MM.1S (cell line): ENCODE data around the gene OXER1.

ENCODE experiments used
- DNase-seq: peaks from one replicate; pipeline ENCODE4 v3.0.0-alpha.2; 2015
- H2AFZ ChIP-seq: fragments of 300-600 bp; sonication (generic); 2 replicates; pipeline ENCODE4 v1.6.0; 2016; ENCODE audit warnings: antibody characterized with exemption, low read length
- H3F3A ChIP-seq: fragments of 300-600 bp; sonication (generic); 2 replicates; pipeline ENCODE4 v1.6.1; 2016; ENCODE audit warnings: mild to moderate bottlenecking, antibody characterized with exemption, low read length, moderate library complexity, mixed read lengths; ENCODE audit not compliant: insufficient read depth
- H3K27ac ChIP-seq: fragments of 300-600 bp; sonication (generic); 2 replicates; pipeline ENCODE4 v1.5.1; 2016; ENCODE audit warnings: mild to moderate bottlenecking, low read length
- H3K27me3 ChIP-seq: fragments of 300-600 bp; sonication (generic); replicated peaks from 2 replicates; pipeline ENCODE4 v1.6.0; 2016; ENCODE audit warnings: low read length; ENCODE audit not compliant: insufficient read depth
- H3K36me3 ChIP-seq: fragments of 300-600 bp; sonication (generic); replicated peaks from 2 replicates; pipeline ENCODE4 v1.6.1; 2016; ENCODE audit warnings: mild to moderate bottlenecking, low read length, mixed read lengths; ENCODE audit not compliant: insufficient read depth
- H3K4me1 ChIP-seq: fragments of 300-600 bp; sonication (generic); 2 replicates; pipeline ENCODE4 v1.6.1; 2016; ENCODE audit warnings: low read length, mixed read lengths
- H3K4me2 ChIP-seq: fragments of 300-600 bp; sonication (generic); 2 replicates; pipeline ENCODE4 v1.6.0; 2016; ENCODE audit warnings: low read depth, low read length
- H3K4me3 ChIP-seq: fragments of 300-600 bp; sonication (generic); 2 replicates; pipeline ENCODE4 v1.5.1; 2016; ENCODE audit warnings: low read length, mixed read lengths
- H3K79me2 ChIP-seq: fragments of 300-600 bp; sonication (generic); 2 replicates; pipeline ENCODE4 v1.6.1; 2016; ENCODE audit warnings: mixed run types, low read length, mixed read lengths
- H3K9ac ChIP-seq: fragments of 300-600 bp; sonication (generic); 2 replicates; pipeline ENCODE4 v1.6.1; 2016; ENCODE audit warnings: low read length, mixed read lengths
- H3K9me2 ChIP-seq: fragments of 300-600 bp; sonication (generic); replicated peaks from 2 replicates; pipeline ENCODE4 v1.6.1; 2016; ENCODE audit warnings: mild to moderate bottlenecking, low read length, mixed read lengths; ENCODE audit not compliant: insufficient read depth
- H3K9me3 ChIP-seq: fragments of 300-600 bp; sonication (generic); replicated peaks from 2 replicates; pipeline ENCODE4 v1.6.1; 2016; ENCODE audit warnings: mild to moderate bottlenecking, low read length, mixed read lengths; ENCODE audit not compliant: insufficient read depth
- H4K20me1 ChIP-seq: fragments of 300-600 bp; sonication (generic); 2 replicates; pipeline ENCODE4 v1.6.1; 2016; ENCODE audit warnings: mild to moderate bottlenecking, low read length, moderate library complexity, mixed read lengths; ENCODE audit not compliant: insufficient read depth
- EZH2 ChIP-seq: fragments of 300-600 bp; sonication (generic); optimal IDR thresholded peaks from 2 replicates; pipeline ENCODE3; 2017; ENCODE audit warnings: low read depth, mild to moderate bottlenecking, antibody characterized with exemption, low read length, mixed read lengths
- EZH2phosphoT487 ChIP-seq: fragments of 300-600 bp; sonication (generic); IDR thresholded peaks from 2 replicates; pipeline ENCODE4 v1.6.1; 2018; ENCODE audit warnings: antibody characterized with exemption, low read length
- TF ChIP-seq, protein P1 (sequence below): fragments of 300-600 bp; sonication (generic); IDR thresholded peaks from 2 replicates; pipeline ENCODE4 v1.5.1; 2016; ENCODE audit warnings: antibody characterized with exemption, low read length, mixed read lengths

The OXER1 gene

DNA sequence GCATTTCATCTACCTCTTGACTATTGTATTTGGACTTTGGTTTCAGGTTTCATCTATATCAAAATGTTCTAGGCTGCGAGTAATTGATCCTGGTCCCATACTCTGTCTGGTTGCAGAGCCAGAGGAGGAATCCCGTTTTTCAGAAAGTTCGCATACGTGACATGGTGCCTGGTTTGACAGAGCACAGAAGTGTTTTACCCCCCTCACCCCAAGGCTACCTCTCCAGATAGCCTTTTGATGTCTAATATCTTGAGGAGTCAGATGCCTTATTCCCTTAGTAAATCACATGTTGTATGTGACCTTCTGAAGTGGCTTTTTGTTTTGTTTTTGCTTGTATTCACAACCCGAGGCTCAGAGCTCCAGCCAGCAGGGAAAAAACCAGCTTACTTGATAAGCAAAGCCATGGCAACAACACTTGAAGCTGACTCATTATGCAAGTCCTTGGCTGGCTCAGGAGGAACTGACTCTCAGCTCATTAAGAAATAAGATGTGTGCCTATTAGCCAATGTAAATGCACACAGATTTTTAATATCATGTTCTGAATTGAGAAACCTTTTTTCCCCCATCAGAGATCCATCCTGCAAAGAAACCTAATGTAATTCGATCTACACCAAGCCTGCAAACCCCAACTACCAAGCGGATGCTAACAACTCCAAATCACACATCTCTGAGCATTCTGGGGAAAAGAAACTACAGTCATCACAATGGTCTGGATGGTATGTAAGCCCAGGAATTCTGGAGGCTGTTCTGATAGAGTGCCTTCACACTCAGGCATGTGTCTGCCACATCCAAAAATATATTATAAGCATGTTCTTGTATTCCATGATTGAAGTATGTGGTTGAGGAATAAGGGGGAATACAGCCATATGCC is 41.4 kb downstream of the OXER1 start:
- H3K27ac ChIP-seq: no peak overlapping the region
- no peaks in the 10 kb centered on the region for H3K79me2 ChIP-seq
- no peaks in the 10 kb centered on the region for H3F3A ChIP-seq
- no peaks in the 10 kb centered on the region for H4K20me1 ChIP-seq
- no peak overlapping the region for H2AFZ ChIP-seq
- H3K4me1 ChIP-seq: no peaks in the 10 kb centered on the region
- H3K4me3 ChIP-seq: no peak overlapping the region
- no peaks in the 10 kb centered on the region for H3K9me3 ChIP-seq
- DNase-seq: no peak
- TF ChIP-seq EZH2phosphoT487: no peak
- H3K4me2 ChIP-seq: no peak overlapping the region
- H3K9me2 ChIP-seq: no peaks in the 10 kb centered on the region
- H3K36me3 ChIP-seq: no peaks in the 10 kb centered on the region
- H3K27me3 ChIP-seq: no peaks in the 10 kb centered on the region
- H3K9ac ChIP-seq: no peak overlapping the region

DNA sequence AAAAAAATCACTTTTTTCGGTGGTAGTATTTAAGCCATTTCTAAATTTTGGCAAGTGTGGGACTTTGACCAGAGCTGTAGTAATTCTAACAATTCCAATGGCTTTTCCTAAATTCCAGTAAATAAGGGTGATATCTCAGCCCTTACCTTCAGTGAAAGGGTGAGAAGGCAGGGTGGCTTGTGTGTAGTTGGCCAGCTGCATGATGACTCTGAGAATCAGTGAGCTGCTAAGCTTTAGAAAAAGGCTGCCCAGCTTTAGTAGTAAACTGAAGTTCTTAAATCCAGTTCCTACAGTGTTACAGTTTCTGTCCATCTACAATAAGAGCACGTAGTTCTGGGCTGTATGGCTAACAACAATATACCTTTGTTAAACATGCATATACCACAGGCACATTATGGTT is 42.0 kb downstream of the OXER1 start:
- TF ChIP-seq EZH2 (no peak), EZH2phosphoT487 (no peak)
- TF ChIP-seq, protein P1, sequence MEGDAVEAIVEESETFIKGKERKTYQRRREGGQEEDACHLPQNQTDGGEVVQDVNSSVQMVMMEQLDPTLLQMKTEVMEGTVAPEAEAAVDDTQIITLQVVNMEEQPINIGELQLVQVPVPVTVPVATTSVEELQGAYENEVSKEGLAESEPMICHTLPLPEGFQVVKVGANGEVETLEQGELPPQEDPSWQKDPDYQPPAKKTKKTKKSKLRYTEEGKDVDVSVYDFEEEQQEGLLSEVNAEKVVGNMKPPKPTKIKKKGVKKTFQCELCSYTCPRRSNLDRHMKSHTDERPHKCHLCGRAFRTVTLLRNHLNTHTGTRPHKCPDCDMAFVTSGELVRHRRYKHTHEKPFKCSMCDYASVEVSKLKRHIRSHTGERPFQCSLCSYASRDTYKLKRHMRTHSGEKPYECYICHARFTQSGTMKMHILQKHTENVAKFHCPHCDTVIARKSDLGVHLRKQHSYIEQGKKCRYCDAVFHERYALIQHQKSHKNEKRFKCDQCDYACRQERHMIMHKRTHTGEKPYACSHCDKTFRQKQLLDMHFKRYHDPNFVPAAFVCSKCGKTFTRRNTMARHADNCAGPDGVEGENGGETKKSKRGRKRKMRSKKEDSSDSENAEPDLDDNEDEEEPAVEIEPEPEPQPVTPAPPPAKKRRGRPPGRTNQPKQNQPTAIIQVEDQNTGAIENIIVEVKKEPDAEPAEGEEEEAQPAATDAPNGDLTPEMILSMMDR: no peak
- no peaks in the 10 kb centered on the region for H3K9me2 ChIP-seq
- no peak for DNase-seq
- H3K4me3 ChIP-seq: no peak overlapping the region
- no peaks in the 10 kb centered on the region for H3F3A ChIP-seq
- H3K4me1 ChIP-seq: no peaks in the 10 kb centered on the region
- H4K20me1 ChIP-seq: no peaks in the 10 kb centered on the region
- no peak overlapping the region for H3K9ac ChIP-seq
- no peak overlapping the region for H3K27ac ChIP-seq
- H3K4me2 ChIP-seq: no peak overlapping the region
- no peaks in the 10 kb centered on the region for H3K9me3 ChIP-seq
- no peak overlapping the region for H2AFZ ChIP-seq
- H3K36me3 ChIP-seq: no peaks in the 10 kb centered on the region
- no peaks in the 10 kb centered on the region for H3K27me3 ChIP-seq
- no peaks in the 10 kb centered on the region for H3K79me2 ChIP-seq

DNA sequence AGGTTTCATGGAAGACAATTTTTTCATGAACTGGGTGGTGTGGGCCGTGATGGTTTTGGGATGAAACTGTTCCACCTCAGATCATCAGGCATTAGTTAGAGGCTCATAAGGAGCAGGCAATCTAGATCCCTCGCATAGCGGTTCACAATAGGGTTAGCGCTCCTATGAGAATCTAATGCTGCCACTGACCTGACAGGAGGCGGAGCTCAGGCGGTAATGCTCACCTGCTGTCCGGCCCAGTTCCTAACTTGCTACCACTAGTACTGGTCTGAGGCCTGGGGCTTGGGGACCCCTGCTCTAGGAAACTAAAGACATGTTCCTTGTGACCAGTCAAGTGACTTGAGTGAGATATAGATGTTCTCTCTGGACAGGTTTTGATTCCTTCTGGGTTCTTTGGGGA is 49.2 kb downstream of the OXER1 start:
- H4K20me1 ChIP-seq: no peaks in the 10 kb centered on the region
- no peak overlapping the region for H3K4me3 ChIP-seq
- H3K9me3 ChIP-seq: no peaks in the 10 kb centered on the region
- H3K36me3 ChIP-seq: no peaks in the 10 kb centered on the region
- H3K4me2 ChIP-seq: no peak overlapping the region
- no peaks in the 10 kb centered on the region for H3K9me2 ChIP-seq
- H3K27ac ChIP-seq: no peak overlapping the region
- H3K9ac ChIP-seq: no peak overlapping the region
- no peaks in the 10 kb centered on the region for H3K4me1 ChIP-seq
- H2AFZ ChIP-seq: no peak overlapping the region
- H3K27me3 ChIP-seq: no peaks in the 10 kb centered on the region
- DNase-seq: no peak
- H3K79me2 ChIP-seq: no peaks in the 10 kb centered on the region
- H3F3A ChIP-seq: no peaks in the 10 kb centered on the region
- TF ChIP-seq EZH2phosphoT487 (no peak), EZH2 (no peak)
- TF ChIP-seq, protein P1: no peak

DNA sequence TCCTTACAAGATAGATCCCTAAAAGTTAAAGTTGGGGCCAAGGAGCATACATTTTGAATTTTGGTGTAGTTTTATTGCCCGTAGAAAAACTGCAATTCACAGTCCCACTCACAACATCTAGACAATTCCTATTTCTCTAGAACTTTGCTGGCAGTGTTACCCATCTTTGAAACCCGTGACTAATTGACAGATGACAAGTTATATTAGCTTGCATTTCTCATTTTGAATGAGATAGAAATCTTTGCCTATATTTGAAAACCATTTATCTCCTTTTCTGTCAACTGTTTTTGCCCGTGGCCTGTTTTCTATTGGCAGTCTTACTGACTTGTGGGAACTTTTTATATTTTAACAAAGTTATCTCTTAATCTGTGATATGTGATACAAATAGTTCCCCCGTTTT is 50.0 kb downstream of the OXER1 start:
- Histone ChIP-seq H3K79me2 (no peaks in the 10 kb centered on the region), H3K36me3 (no peaks in the 10 kb centered on the region), H3K4me1 (no peaks in the 10 kb centered on the region), H2AFZ (no peak overlapping the region), H3K4me2 (no peak overlapping the region), H3K9ac (no peak overlapping the region), H3K27me3 (no peaks in the 10 kb centered on the region), H3K4me3 (no peak overlapping the region), H3F3A (no peaks in the 10 kb centered on the region), H4K20me1 (no peaks in the 10 kb centered on the region), H3K9me3 (no peaks in the 10 kb centered on the region), H3K9me2 (no peaks in the 10 kb centered on the region), H3K27ac (no peak overlapping the region)
- DNase-seq: no peak
- TF ChIP-seq, protein P1: no peak
- TF ChIP-seq EZH2 (no peak), EZH2phosphoT487 (no peak)
